Breast epithelium (tissue), 4 donors: ENCODE measurements around the gene SAMD11. TPM values are rescaled to one million over a fixed set of nuclear protein-coding genes. Genes with fewer than 3 reads are reported as not detected.
"Not testable (repeated sequence)": the region's sequence is repeated elsewhere in the genome, so short reads cannot be mapped to it uniquely, and the experiment has no call there.

Experiments used
- DNase-seq, 2 donors: peaks; one replicate each; pipeline ENCODE4 v3.0.0-alpha.2; 2019; ENCODE audit warnings: low spot score in 2 of 2
- H3K27ac ChIP-seq, 2 donors: fragments of 200-600 bp; sonication (generic) in 1 of 2; one replicate each; pipeline ENCODE4 v1.5.1; 2016 to 2019; ENCODE audit warnings: mild to moderate bottlenecking in 1 of 2
- H3K27me3 ChIP-seq, 2 donors: fragments of 200-600 bp; sonication (generic) in 1 of 2; one replicate each; pipeline versions ENCODE4 v1.5.1 to v1.6.0; 2017 to 2019; ENCODE audit warnings: control low read depth in 1 of 2, mild to moderate bottlenecking in 1 of 2
- H3K36me3 ChIP-seq: fragments of 200-600 bp; one replicate; pipeline ENCODE4 v1.5.1; 2019
- H3K4me1 ChIP-seq, 2 donors: fragments of 200-600 bp; sonication (generic); one replicate each; pipeline ENCODE4 v1.5.1; 2016 to 2019; ENCODE audit warnings: control low read depth in 1 of 2
- H3K4me3 ChIP-seq, 3 donors: fragments of 200-600 bp; sonication (generic); 1 replicate in 2 of 3; 2 replicates in 1 of 3; pipeline ENCODE4 v1.5.1; 2016 to 2019; ENCODE audit warnings: mild to moderate bottlenecking in 3 of 3, moderate library complexity in 2 of 3
- H3K9me3 ChIP-seq, 2 donors: fragments of 200-600 bp; sonication (generic) in 1 of 2; one replicate each; pipeline ENCODE4 v1.5.1; 2016 to 2019; ENCODE audit warnings: control low read depth in 1 of 2
- CTCF ChIP-seq, 3 donors: fragments of 450-650 bp; IDR thresholded peaks; one replicate each; pipeline ENCODE4 v1.5.1; 2016 to 2017; ENCODE audit warnings: antibody characterized with exemption in 3 of 3, mild to moderate bottlenecking in 3 of 3, moderate library complexity in 3 of 3
- POLR2A ChIP-seq: fragments of 450-650 bp; IDR thresholded peaks from one replicate; pipeline ENCODE4 v1.6.1; 2016; ENCODE audit warnings: antibody characterized with exemption, mild to moderate bottlenecking, moderate library complexity
- POLR2AphosphoS5 ChIP-seq, 3 donors: sonication (generic); formaldehyde crosslinking; IDR thresholded peaks; one replicate each; pipeline ENCODE4 v1.6.1; 2017; ENCODE audit warnings: antibody characterized with exemption in 3 of 3
- intact Hi-C: fragments of 100-400 bp; cut with DNase I; formaldehyde crosslinking; loops from one replicate; pipeline ENCODE4 v1.15.1; 2023; ENCODE audit warnings: low total_unique reads
- total RNA-seq, 3 donors: library from RNA; depleted of rRNA; stranded (reverse); fragments of >200 nt; gene quantifications; one replicate each; pipeline ENCODE4 v1.1.0, GENCODE V29; 2016

Gene SAMD11
- 10 to 100 TPM in 1 of 3 donors, 1 to 10 TPM in 1, under 1 TPM in 1; 0.16 to 23.0 (median 2.9) TPM for total RNA-seq

- Histone ChIP-seq H3K36me3 (no peaks in the 10 kb centered on the region), H3K4me3 (peak within 1 kb of the TSS; percentile 33 to 70 (median 54)), H3K9me3 (no peaks in the 10 kb centered on the region), H3K27me3 (peaks cover 16 to 80% of the 10 kb centered on the region in 2 donors), H3K4me1 (peaks cover 22 to 27% of the 10 kb centered on the region in 2 donors), H3K27ac (no peak within 1 kb of the TSS)
- TF ChIP-seq POLR2AphosphoS5 (IDR thresholded peaks at IDR 0.05) (no peak), CTCF (IDR thresholded peaks at IDR 0.05) (no peak), POLR2A (no peak)
- DNase-seq, result peak; percentile 39 to 75
- intact Hi-C loops, result no loop called here
Measured at GRCh38 chr1:923131-923990, at the start of gene SAMD11. SAMD11 (plus strand) TSS chr1:923923; CDS start chr1:924432, 509 bp downstream.

GRCh38 chr1:876428-877208 lies 47.1 kb upstream of the SAMD11 start:
- H3K9me3 ChIP-seq, intact Hi-C loops, H3K27ac ChIP-seq, H3K27me3 ChIP-seq, H3K4me1 ChIP-seq, H3K4me3 ChIP-seq, DNase-seq, H3K36me3 ChIP-seq: not testable (repeated sequence)

- H3K27me3 ChIP-seq, H3K36me3 ChIP-seq, H3K9me3 ChIP-seq, H3K27ac ChIP-seq, H3K4me3 ChIP-seq, H3K4me1 ChIP-seq, DNase-seq, intact Hi-C loops: not testable (repeated sequence)
Measured at GRCh38 chr1:877209-877986, 46.3 kb upstream of the SAMD11 start.

- H3K36me3 ChIP-seq, H3K27ac ChIP-seq, H3K4me3 ChIP-seq, intact Hi-C loops, H3K9me3 ChIP-seq, DNase-seq, H3K4me1 ChIP-seq, H3K27me3 ChIP-seq: not testable (repeated sequence)
Measured at GRCh38 chr1:880511-880910, 43.2 kb upstream of the SAMD11 start.

- H3K36me3 ChIP-seq, intact Hi-C loops, H3K4me3 ChIP-seq, H3K9me3 ChIP-seq, H3K4me1 ChIP-seq, H3K27me3 ChIP-seq, DNase-seq, H3K27ac ChIP-seq: not testable (repeated sequence)
Measured at GRCh38 chr1:880915-881314, 42.8 kb upstream of the SAMD11 start.

GRCh38 chr1:886311-886710 lies 37.4 kb upstream of the SAMD11 start:
- DNase-seq, result no peak
- TF ChIP-seq POLR2A, result no peak
- no peak for TF ChIP-seq POLR2AphosphoS5 (IDR thresholded peaks at IDR 0.05)
- TF ChIP-seq CTCF (IDR thresholded peaks at IDR 0.05), result no peak

More at GRCh38 chr1:886311-886710, 37.4 kb upstream of the SAMD11 start:
- no peaks in the 10 kb centered on the region for H3K4me1 ChIP-seq
- H3K27ac ChIP-seq, result no peak overlapping the region
- H3K36me3 ChIP-seq, result no peaks in the 10 kb centered on the region
- no peak overlapping the region for H3K4me3 ChIP-seq
- intact Hi-C loops, result no loop called here
- no peaks in the 10 kb centered on the region for H3K27me3 ChIP-seq
- no peaks in the 10 kb centered on the region for H3K9me3 ChIP-seq
